PC-9 (cell line): ENCODE data around the gene FOXC2. TPM values are rescaled to one million over a fixed set of nuclear protein-coding genes. Genes with fewer than 3 reads are reported as not detected.

Source experiments
- BruUV-seq: library from RNA; stranded (reverse); fragments of 400-500 nt; replicated peaks from 2 replicates; lab custom pipeline; 2021; lab: Mats Ljungman, UMichigan
- CTCF ChIA-PET: fragments of 300-600 bp; sonication (Branson Sonifier 250); formaldehyde crosslinking; loops from one replicate; lab custom pipeline; 2022; ENCODE audit warnings: antibody characterized with exemption; lab: Charles Lee
- POLR2A ChIA-PET: fragments of 300-600 bp; sonication (Branson Sonifier 250); formaldehyde crosslinking; loops from one replicate; lab custom pipeline; 2022; ENCODE audit warnings: antibody characterized with exemption; ENCODE audit not compliant: unreplicated experiment; lab: Charles Lee
- DNase-seq, 2 experiments: peaks; one replicate each; pipeline versions ENCODE4 v3.0.0 to v3.0.0-alpha.2; 2015 to 2022; ENCODE audit warnings: mixed read lengths in 1 of 2
- H2AFZ ChIP-seq: fragments of 200-600 bp; sonication (generic); 2 replicates; pipeline ENCODE4 v1.8.1; 2017; ENCODE audit warnings: antibody characterized with exemption
- H3F3A ChIP-seq: fragments of 200-600 bp; sonication (generic); 2 replicates; pipeline ENCODE4 v1.8.1; 2017; ENCODE audit warnings: antibody characterized with exemption, mild to moderate bottlenecking, low read depth; ENCODE audit not compliant: insufficient read depth
- H3K27ac ChIP-seq: fragments of 200-600 bp; sonication (generic); 2 replicates; pipeline ENCODE4 v1.6.1; 2016; ENCODE audit warnings: mixed run types
- H3K27me3 ChIP-seq: fragments of 200-600 bp; sonication (generic); 2 replicates; pipeline ENCODE4 v1.6.1; 2016; ENCODE audit warnings: low read depth, mixed run types; ENCODE audit not compliant: insufficient read depth
- H3K36me3 ChIP-seq: fragments of 200-600 bp; sonication (generic); 2 replicates; pipeline ENCODE4 v1.6.1; 2016; ENCODE audit warnings: low read depth, mixed run types
- H3K4me1 ChIP-seq: fragments of 200-600 bp; sonication (generic); replicated peaks from 2 replicates; pipeline ENCODE4 v1.6.1; 2016; ENCODE audit warnings: mixed run types; ENCODE audit not compliant: insufficient read depth
- H3K4me2 ChIP-seq: fragments of 200-600 bp; sonication (generic); 2 replicates; pipeline ENCODE4 v1.6.1; 2017; ENCODE audit warnings: mixed run types
- H3K4me3 ChIP-seq: fragments of 200-600 bp; sonication (generic); 2 replicates; pipeline ENCODE4 v1.6.1; 2016; ENCODE audit warnings: mixed run types
- H3K79me2 ChIP-seq: fragments of 200-600 bp; sonication (generic); 2 replicates; pipeline ENCODE4 v1.6.1; 2017; ENCODE audit warnings: low read depth, mixed run types
- H3K9me2 ChIP-seq: fragments of 200-600 bp; sonication (generic); 2 replicates; pipeline ENCODE4 v1.8.1; 2017; ENCODE audit warnings: mild to moderate bottlenecking; ENCODE audit not compliant: insufficient read depth
- H3K9me3 ChIP-seq: fragments of 200-600 bp; sonication (generic); 2 replicates; pipeline ENCODE4 v1.8.1; 2016; ENCODE audit warnings: low read depth; ENCODE audit not compliant: insufficient read depth
- H4K20me1 ChIP-seq: fragments of 200-600 bp; sonication (generic); 2 replicates; pipeline ENCODE4 v1.8.1; 2017; ENCODE audit not compliant: insufficient read depth
- CTCF ChIP-seq: fragments of 200-600 bp; sonication (generic); conservative IDR thresholded peaks from 2 replicates; pipeline ENCODE4 v1.6.1; 2017; ENCODE audit warnings: mixed run types, antibody characterized with exemption, mild to moderate bottlenecking, moderate library complexity
- EZH2 ChIP-seq: fragments of 200-600 bp; sonication (generic); IDR thresholded peaks from 2 replicates; pipeline ENCODE4 v1.8.0; 2017; ENCODE audit warnings: antibody characterized with exemption, low read depth
- intact Hi-C: fragments of 100-400 bp; cut with micrococcal nuclease; formaldehyde crosslinking; loops from one replicate; pipeline ENCODE4 v1.10.0; 2022; ENCODE audit not compliant: unreplicated experiment
- total RNA-seq: library from RNA; stranded (reverse); gene quantifications from 2 replicates; pipeline ENCODE4 v1.2.3, GENCODE V29; 2021

Gene FOXC2
- total RNA-seq, 1 experiment from 2014 or later: not detected

- CTCF ChIA-PET: no interaction called here
- Histone ChIP-seq H3K36me3 (peaks cover 12% of the 10 kb centered on the region; the same call in 1 of the 2 replicates), H2AFZ (peak within 1 kb of the TSS; percentile 95)
Measured at GRCh38 chr16:86554917-86555703, 11.5 kb upstream of the FOXC2 start, which contains the start of gene MTHFSD. Gene MTHFSD, minus strand, starts transcription at chr16:86555235. Its CDS starts 51 bp downstream, at chr16:86555184.

DNA sequence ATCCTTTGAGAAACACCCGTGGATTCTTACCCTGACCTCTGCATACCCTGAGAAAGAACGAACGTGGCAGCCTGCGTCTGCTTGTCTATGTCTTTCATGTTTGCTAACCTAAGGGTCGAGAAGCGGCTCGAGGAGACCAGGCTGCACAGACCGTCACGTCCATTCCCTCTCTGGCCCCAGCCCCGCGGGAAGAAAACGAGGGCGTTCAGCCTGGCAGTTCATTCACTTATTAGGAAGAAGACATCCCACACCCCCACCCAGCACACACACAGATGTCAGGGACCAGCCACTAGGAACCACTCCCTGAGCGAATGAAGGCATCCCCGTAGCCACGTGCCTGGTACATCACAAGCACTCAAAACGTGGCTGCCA lies 10.9 kb upstream of the FOXC2 start:
- H3K27ac ChIP-seq: no peak overlapping the region
- intact Hi-C loops: no loop called here
- no peaks in the 10 kb centered on the region for H3F3A ChIP-seq
- peaks cover 28% of the 10 kb centered on the region; the same call in 1 of the 2 replicates for H3K27me3 ChIP-seq
- H3K79me2 ChIP-seq: peaks cover 14% of the 10 kb centered on the region
- no peak for DNase-seq
- no peaks in the 10 kb centered on the region for H3K9me3 ChIP-seq
- TF ChIP-seq EZH2 (no peak), CTCF (no peak)
- BruUV-seq: no TSS peak
- no peaks in the 10 kb centered on the region for H4K20me1 ChIP-seq
- H3K9me2 ChIP-seq: no peaks in the 10 kb centered on the region
- H3K4me3 ChIP-seq: peak overlapping the region; percentile 88
- H3K36me3 ChIP-seq: peaks cover 12% of the 10 kb centered on the region; the same call in 1 of the 2 replicates
- peaks cover 6% of the 10 kb centered on the region for H3K4me1 ChIP-seq
- H2AFZ ChIP-seq: peak overlapping the region; percentile 95
- ChIA-PET POLR2A (no interaction called here), CTCF (no interaction called here)
- H3K4me2 ChIP-seq: peak overlapping the region; percentile 94

More at GRCh38 chr16:86554917-86555703, 11.5 kb upstream of the FOXC2 start, which contains the start of gene MTHFSD:
- no peaks in the 10 kb centered on the region for H4K20me1 ChIP-seq
- peak within 1 kb of the TSS; percentile 88 for H3K4me3 ChIP-seq
- TSS peak; percentile 98 for BruUV-seq
- H3F3A ChIP-seq: no peaks in the 10 kb centered on the region
- intact Hi-C loops: no loop called here
- no peaks in the 10 kb centered on the region for H3K9me2 ChIP-seq
- H3K27me3 ChIP-seq: peaks cover 25% of the 10 kb centered on the region; the same call in 1 of the 2 replicates
- no peak for TF ChIP-seq CTCF
- no peak for TF ChIP-seq EZH2
- H3K27ac ChIP-seq: peak within 1 kb of the TSS; percentile 47
- H3K4me1 ChIP-seq: peaks cover 6% of the 10 kb centered on the region
- DNase-seq: peak; percentile 70 to 92
- H3K9me3 ChIP-seq: no peaks in the 10 kb centered on the region
- POLR2A ChIA-PET: no interaction called here
- peak within 1 kb of the TSS; percentile 94 for H3K4me2 ChIP-seq
- H3K79me2 ChIP-seq: peaks cover 14% of the 10 kb centered on the region

DNA sequence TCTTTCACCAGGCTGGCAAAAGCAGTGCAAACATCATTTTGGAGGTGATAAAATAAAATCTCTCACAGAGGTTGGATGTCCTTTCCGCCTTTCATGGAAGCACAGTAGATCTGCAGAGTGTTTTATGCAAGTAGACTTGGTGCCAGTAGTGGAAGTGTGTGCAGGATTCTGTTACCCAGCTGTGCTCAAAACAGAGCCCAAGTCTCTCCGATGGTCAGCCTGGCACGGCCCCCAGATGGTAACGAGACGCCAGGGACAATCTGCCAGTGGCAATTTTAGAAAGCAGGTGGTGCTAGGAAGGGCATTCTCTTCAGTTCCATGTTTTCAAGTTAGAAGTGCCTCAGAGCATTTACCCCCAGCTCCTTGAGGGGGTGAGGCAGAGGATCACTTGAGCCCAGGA lies 10.1 kb upstream of the FOXC2 start:
- intact Hi-C loops: no loop called here
- Histone ChIP-seq H3K9me3 (no peaks in the 10 kb centered on the region), H2AFZ (no peak overlapping the region), H3K79me2 (peaks cover 14% of the 10 kb centered on the region), H3K27ac (no peak overlapping the region), H3K9me2 (no peaks in the 10 kb centered on the region), H3K4me3 (no peak overlapping the region), H3K4me1 (peaks cover 6% of the 10 kb centered on the region), H3K4me2 (no peak overlapping the region), H3F3A (no peaks in the 10 kb centered on the region), H3K27me3 (peaks cover 36% of the 10 kb centered on the region), H3K36me3 (peaks cover 8% of the 10 kb centered on the region; the same call in 1 of the 2 replicates), H4K20me1 (no peaks in the 10 kb centered on the region)
- no TSS peak for BruUV-seq
- no peak for DNase-seq
- TF ChIP-seq CTCF (no peak), EZH2 (no peak)
- POLR2A ChIA-PET: no interaction called here
- CTCF ChIA-PET: no interaction called here
